ENCODE results near the gene ITPA.

The ITPA gene

DNA sequence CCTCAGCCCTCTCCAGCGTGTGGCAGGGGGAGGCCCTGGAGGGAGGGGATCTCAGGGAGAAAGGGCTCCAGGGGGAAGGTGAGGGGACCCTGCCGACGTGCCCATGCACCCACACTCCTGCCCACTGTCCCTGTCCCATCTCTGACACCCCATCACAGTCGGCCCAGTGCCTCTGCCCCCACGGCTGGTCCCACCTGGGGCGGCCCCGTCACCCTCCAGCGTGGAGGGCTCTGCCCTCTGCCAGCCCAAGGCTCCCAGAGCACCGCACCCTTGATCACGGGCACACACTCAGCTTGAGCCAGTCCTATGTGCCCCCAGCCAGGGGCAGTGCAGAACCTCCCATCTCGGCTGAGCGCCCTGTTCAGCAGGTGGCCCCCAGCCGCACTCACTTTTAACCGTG, 20.5 kb downstream of the ITPA start:
- no peak for DNase-seq

- DNase-seq = no peak
These were observed 21.8 kb downstream of the ITPA start for GRCh38 chr20:3231116-3231515.

DNA sequence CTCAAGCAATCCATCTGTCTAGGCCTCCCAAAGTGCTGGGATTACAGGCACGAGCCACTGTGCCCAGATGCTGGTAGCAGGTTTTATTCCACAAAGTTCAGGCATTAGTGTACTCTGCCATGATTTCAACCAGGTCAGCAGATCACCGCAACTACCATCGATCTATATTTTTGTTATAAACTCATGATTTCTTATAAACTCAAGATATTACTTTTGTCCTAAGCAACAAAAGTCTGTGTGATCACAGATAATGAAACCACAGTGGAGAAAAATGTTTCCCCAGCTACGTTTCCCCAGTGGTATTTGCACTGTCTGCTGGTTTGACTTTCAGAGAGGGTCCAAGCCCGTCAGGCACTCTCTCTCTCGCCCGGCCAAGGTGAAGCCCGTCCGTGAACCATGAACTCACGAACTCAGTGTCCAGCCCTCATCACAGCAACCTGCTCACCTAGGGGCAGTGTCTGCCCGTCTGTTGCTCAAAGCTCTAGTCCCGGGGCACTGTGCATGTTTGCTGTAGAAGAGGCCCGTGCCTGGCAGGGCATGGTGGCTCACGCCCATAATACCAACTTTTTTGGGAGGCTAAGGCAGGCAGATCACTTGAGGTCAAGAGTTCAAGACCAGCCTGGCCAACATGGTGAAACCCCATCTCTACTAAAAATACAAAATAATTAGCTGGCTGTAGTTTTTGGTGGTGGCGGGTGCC, 22.7 kb downstream of the ITPA start:
- DNase-seq = no peak

- DNase-seq = no peak
These were observed 24.1 kb downstream of the ITPA start for GRCh38 chr20:3233131-3233990.

DNA sequence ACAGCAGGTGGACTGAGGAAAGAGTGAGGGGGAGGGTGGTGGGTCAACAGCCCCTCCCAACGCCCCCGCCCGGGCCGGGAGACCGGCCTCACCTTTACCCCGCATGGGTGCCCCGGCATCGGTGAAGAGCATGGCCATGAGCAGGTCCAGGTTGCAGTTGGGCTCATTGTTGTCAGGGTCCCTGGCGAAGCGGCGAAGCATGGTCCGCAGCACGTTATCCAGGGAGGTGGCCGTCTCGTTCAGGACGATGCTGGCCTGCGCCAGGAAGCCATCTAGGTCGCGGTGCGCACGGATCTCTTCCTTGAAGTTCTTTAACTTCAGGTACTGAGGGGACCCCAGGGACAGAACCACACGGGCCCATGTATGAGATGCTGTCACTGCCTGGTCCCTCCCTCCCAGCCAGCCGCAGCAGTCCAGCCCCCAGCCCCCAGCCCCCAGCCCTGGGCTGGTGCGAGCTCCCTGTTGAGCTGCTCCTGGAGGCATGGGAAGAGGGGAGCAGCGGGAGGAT, 24.7 kb downstream of the ITPA start:
- DNase-seq = no peak

GRCh38 chr20:3235666-3236324, 26.5 kb downstream of the ITPA start:
- DNase-seq = no peak

GRCh38 chr20:3237011-3237957, 28.0 kb downstream of the ITPA start:
- no peak for DNase-seq

GRCh38 chr20:3237958-3238615, 28.8 kb downstream of the ITPA start:
- DNase-seq = no peak

DNA sequence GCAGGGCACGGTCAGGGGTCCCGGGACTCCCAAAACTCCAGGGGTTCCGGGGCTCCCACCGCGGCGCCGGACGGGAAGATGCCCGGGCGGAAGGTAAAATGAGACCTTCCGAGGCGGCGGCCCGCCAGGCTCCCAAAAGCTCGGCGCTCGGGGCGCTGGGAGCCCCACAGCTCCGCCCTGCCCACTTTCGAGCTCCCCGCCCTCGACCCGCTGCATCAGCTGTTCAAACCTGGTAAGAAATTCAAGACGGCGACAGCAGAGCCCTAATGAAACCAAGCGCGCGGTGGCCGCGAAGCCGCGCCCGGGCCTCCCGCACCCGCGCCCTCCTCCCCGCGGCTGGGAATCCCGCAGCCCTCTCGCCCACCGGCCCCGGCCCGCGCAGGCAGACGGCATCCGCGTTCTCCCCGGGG, 29.3 kb downstream of the ITPA start:
- DNase-seq = peak; percentile 67

DNA sequence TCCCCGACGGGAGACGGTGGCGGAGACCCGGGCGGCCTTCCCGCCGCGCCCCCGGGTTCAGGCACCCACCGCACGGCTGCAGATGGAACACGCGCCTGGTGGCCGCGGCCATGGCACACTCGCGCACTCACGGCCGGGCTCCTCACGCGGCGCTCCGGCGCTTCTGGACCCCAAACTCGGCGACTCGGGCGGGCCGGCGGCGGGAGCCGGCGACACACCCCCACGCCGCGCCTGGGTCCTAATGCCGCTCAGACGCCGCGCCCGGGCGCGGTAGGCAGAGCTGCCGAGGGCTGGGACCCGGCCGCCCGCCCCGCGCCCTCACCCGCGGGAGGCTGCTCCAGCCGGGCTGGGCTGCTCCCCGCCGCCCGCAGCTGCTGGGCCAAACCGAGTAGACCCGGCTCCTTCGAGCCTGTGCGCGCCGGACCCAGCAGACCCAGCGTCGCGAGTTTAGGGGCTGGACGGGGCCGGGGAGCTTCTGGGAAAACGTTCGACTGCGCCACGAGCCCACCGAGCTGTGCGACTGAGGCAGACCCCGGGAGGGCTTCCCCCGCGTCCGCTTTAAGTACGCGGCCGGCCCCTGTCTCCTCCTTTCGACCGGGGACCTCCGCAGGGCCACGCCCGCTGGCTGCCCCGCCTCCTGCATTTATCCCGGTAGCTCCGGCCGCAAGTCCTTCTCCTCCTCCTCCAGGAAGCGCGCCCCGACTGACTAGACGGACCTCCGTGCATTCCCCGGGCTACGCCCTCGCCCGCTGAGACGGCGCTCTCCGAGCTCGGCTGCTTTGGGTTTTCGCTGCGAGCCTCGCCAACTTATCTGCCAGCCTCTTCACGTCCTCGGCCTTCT, 29.9 kb downstream of the ITPA start, which contains the start of gene SLC4A11:
Gene SLC4A11, minus strand, starts transcription at position 165 of the 841 bp plus-strand sequence. Its CDS starts 53 bp downstream, at position 112.
- DNase-seq = peak; percentile 45

- no peak for DNase-seq
These were observed 30.8 kb downstream of the ITPA start for GRCh38 chr20:3239867-3240775.

GRCh38 chr20:3240776-3241363, 31.6 kb downstream of the ITPA start:
- DNase-seq = no peak

- DNase-seq = no peak
These were observed 32.9 kb downstream of the ITPA start for GRCh38 chr20:3242172-3242692.

- DNase-seq = no peak
These were observed 34.5 kb downstream of the ITPA start for GRCh38 chr20:3243718-3244358.

DNA sequence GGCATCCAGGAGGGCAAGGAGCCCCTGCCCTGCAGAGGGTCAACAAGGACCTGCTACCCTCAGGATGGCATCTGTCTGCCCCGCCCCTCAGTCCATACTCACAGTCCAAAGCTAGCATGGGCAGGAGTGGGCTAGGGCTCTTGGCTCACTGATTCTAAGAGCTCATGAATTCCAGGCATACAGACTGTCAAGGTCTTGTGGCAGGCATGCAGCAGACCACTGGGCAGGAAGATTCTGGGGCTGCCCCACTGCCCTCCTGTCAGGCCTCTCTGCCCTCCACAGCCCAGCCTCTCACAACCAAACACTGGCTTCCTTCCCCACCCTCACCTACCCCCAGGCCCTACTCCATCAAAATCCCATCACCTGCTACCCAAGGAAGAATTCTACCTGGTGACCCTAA, 35.3 kb downstream of the ITPA start:
- no peak for DNase-seq

DNA sequence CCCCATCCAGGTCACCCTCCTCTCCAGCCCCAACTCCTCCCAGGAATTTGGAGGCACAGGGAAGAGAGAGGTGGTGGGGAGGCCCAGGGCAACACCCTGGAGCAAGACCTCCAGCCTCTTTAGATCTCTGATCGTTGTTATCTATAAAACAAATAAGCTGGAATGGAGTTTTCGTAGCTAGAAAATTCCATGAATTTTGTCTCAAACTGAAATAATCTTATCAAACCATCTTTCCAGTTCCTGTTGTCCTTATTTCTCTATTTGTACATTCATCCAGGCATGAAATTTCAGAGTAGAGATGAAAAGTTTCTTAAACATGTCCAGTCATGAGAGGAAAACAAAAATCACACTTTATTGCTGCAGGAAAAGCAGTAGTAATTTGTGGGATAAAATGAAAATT, 35.9 kb downstream of the ITPA start:
- no peak for DNase-seq

- DNase-seq = no peak
These were observed 36.4 kb downstream of the ITPA start for GRCh38 chr20:3245711-3246110.

DNA sequence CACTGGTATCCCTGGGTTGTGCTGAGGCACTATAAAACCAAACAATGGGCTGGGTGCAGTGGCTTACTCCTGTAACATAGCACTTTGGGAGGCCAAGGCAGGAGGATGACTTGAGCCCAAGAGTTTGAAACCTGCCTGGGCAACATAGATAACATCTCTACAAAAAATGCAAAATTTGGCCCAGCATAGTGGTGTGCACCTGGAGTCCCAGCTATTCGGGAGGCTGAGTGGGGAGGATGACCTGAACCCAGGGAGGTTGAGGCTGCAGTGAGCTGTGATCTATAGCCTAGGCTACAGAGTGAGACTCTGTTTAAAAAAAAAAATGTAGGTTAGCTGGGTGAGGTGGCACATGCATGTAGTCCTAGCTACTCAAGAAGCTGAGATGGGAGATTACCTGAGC, 37.4 kb downstream of the ITPA start:
- no peak for DNase-seq
